ENCODE measurements around the gene BCL11A.
A peak's percentile ranks its signal among the peaks of the same experiment; 100 is the strongest.

The BCL11A gene

DNA sequence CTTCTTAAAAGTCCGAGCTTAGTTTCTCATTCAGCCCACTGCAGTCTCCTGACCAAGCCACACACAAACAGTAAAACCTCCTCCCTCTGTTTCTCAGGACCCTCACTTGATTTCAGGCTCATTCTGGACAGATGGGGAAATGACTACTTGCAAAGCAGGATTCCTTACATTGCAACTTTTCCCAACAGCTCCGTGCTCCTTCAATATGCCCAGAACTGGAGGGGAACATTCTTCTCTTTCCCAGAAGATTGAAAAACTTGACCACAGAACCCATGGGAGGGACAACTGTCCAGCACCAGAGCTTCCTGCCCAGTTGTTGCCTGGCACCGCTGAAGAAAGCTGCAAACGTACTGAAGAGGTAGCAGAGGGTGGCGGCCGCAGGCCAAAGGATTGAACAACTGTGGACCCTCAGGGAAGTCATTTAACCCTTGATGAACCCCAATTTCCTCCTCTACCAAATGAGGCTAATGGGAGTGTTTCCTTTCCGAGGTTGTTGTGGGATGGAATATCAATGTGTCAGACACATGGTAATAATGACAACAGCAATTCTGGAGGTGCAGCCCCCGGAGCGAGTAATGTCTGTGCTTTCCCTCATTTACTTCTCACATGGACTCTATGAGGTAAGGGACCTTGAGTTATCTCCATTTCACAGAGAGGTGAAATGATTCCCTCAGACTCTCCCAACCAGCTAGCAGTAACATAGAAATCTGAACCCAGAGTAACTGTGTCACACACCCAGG is 25.0 kb downstream of the BCL11A start:
- no peaks in the 10 kb centered on the region for H3K9me2 ChIP-seq (replicated peaks; ENCODE audit: insufficient read depth, low read length)
- no peak overlapping the region for H3K9ac ChIP-seq (ENCODE audit: low read length)
- H4K20me1 ChIP-seq (ENCODE audit: low read depth, low read length) = peaks cover 53% of the 10 kb centered on the region
- H3F3A ChIP-seq (ENCODE audit: insufficient read depth) = peaks cover 38% of the 10 kb centered on the region; the same call in 1 of the 2 replicates
- no peak overlapping the region for H3K4me3 ChIP-seq (ENCODE audit: insufficient read depth, low read length, poor library complexity, severe bottlenecking)
- H3K79me2 ChIP-seq (ENCODE audit: insufficient read depth, low read length) = peaks cover 100% of the 10 kb centered on the region
- no peak overlapping the region for H3K27ac ChIP-seq (ENCODE audit: low read depth, low read length)
- no peak overlapping the region for H3K4me2 ChIP-seq (ENCODE audit: low read depth, low read length, poor library complexity, severe bottlenecking)
- no peak overlapping the region for H2AFZ ChIP-seq (ENCODE audit: low read depth, low read length, severe bottlenecking)
- TF ChIP-seq, protein P1, sequence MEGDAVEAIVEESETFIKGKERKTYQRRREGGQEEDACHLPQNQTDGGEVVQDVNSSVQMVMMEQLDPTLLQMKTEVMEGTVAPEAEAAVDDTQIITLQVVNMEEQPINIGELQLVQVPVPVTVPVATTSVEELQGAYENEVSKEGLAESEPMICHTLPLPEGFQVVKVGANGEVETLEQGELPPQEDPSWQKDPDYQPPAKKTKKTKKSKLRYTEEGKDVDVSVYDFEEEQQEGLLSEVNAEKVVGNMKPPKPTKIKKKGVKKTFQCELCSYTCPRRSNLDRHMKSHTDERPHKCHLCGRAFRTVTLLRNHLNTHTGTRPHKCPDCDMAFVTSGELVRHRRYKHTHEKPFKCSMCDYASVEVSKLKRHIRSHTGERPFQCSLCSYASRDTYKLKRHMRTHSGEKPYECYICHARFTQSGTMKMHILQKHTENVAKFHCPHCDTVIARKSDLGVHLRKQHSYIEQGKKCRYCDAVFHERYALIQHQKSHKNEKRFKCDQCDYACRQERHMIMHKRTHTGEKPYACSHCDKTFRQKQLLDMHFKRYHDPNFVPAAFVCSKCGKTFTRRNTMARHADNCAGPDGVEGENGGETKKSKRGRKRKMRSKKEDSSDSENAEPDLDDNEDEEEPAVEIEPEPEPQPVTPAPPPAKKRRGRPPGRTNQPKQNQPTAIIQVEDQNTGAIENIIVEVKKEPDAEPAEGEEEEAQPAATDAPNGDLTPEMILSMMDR (IDR thresholded peaks at IDR 0.05; ENCODE audit: insufficient read depth, low read length, poor library complexity, severe bottlenecking) = no peak
- no peak for TF ChIP-seq EZH2phosphoT487 (conservative IDR thresholded peaks at IDR 0.05; ENCODE audit: low read length)
- no peaks in the 10 kb centered on the region for H3K27me3 ChIP-seq (ENCODE audit: low read length)
- peaks cover 25% of the 10 kb centered on the region for H3K36me3 ChIP-seq (ENCODE audit: low read length)
- no peaks in the 10 kb centered on the region for H3K9me3 ChIP-seq (ENCODE audit: insufficient read depth, low read length)

DNA sequence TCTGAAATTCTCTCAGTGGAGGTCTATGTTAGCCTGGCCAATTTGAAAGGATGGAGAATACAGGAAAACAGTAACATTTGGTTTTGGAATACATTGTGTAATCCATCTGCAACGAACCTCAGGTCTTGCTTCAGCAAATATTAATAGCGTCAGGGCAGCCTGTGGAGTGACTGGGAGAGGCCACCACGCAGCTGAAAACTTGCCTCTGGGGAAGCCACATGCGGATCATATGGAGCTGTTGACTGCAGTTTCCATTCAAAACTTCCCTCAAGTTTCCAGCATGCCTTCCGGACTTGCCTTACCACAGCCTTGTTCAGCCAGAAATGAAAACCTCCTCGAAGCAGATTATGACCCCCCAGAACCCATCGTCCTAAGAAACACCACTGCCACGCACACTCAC is 25.7 kb downstream of the BCL11A start:
- Histone ChIP-seq H3K4me2 (ENCODE audit: low read depth, low read length, poor library complexity, severe bottlenecking) (no peak overlapping the region), H2AFZ (ENCODE audit: low read depth, low read length, severe bottlenecking) (no peak overlapping the region), H3K27ac (ENCODE audit: low read depth, low read length) (no peak overlapping the region), H3K9me2 (replicated peaks; ENCODE audit: insufficient read depth, low read length) (no peaks in the 10 kb centered on the region), H3K9ac (ENCODE audit: low read length) (no peak overlapping the region), H4K20me1 (ENCODE audit: low read depth, low read length) (peaks cover 52% of the 10 kb centered on the region), H3K27me3 (ENCODE audit: low read length) (no peaks in the 10 kb centered on the region), H3K4me3 (ENCODE audit: insufficient read depth, low read length, poor library complexity, severe bottlenecking) (no peak overlapping the region), H3K36me3 (ENCODE audit: low read length) (peaks cover 26% of the 10 kb centered on the region), H3F3A (ENCODE audit: insufficient read depth) (peaks cover 31% of the 10 kb centered on the region; the same call in 1 of the 2 replicates), H3K9me3 (ENCODE audit: insufficient read depth, low read length) (no peaks in the 10 kb centered on the region), H3K79me2 (ENCODE audit: insufficient read depth, low read length) (peaks cover 100% of the 10 kb centered on the region)
- no peak for TF ChIP-seq EZH2phosphoT487 (conservative IDR thresholded peaks at IDR 0.05; ENCODE audit: low read length)
- TF ChIP-seq, protein P1 (IDR thresholded peaks at IDR 0.05; ENCODE audit: insufficient read depth, low read length, poor library complexity, severe bottlenecking) = no peak

DNA sequence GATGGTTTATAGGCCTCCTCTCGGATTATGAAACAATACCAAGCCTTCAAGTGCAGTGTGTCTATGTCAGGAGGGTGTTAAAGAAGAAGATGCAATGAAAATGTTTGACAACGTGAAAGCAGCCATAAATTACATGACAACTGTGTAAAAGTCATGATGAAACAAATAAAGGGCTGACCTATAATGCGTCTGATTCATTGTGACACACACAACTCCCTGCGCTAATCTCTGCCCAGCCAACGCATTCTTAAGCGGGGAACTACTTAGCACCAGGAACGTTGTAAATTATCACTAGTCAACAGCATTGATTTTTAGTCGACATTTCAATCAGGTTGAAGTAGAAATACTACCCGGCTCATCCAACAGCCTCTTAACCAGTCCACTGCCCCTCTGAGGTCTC is 26.8 kb downstream of the BCL11A start:
- TF ChIP-seq, protein P1 (IDR thresholded peaks at IDR 0.05; ENCODE audit: insufficient read depth, low read length, poor library complexity, severe bottlenecking) = no peak
- TF ChIP-seq EZH2phosphoT487 (conservative IDR thresholded peaks at IDR 0.05; ENCODE audit: low read length) = no peak
- Histone ChIP-seq H3F3A (ENCODE audit: insufficient read depth) (peaks cover 35% of the 10 kb centered on the region), H3K4me3 (ENCODE audit: insufficient read depth, low read length, poor library complexity, severe bottlenecking) (no peak overlapping the region), H3K4me2 (ENCODE audit: low read depth, low read length, poor library complexity, severe bottlenecking) (peak overlapping the region; percentile 9), H3K9ac (ENCODE audit: low read length) (no peak overlapping the region), H3K27me3 (ENCODE audit: low read length) (no peaks in the 10 kb centered on the region), H3K79me2 (ENCODE audit: insufficient read depth, low read length) (peaks cover 100% of the 10 kb centered on the region), H3K27ac (ENCODE audit: low read depth, low read length) (no peak overlapping the region), H4K20me1 (ENCODE audit: low read depth, low read length) (peaks cover 49% of the 10 kb centered on the region), H3K9me3 (ENCODE audit: insufficient read depth, low read length) (no peaks in the 10 kb centered on the region), H2AFZ (ENCODE audit: low read depth, low read length, severe bottlenecking) (no peak overlapping the region), H3K9me2 (replicated peaks; ENCODE audit: insufficient read depth, low read length) (no peaks in the 10 kb centered on the region), H3K36me3 (ENCODE audit: low read length) (peaks cover 27% of the 10 kb centered on the region)

Data from SU-DHL-6 (cell line).